HG03521 (cell line): ENCODE data around the gene GRXCR1.

Source experiments
- ATAC-seq: cut with Tn5 transposase; IDR thresholded peaks from one replicate; pipeline ENCODE4 v1.9.1; 2021; ENCODE audit warnings: mild to moderate bottlenecking, moderate library complexity; ENCODE audit not compliant: unreplicated experiment

GRXCR1 gene

DNA sequence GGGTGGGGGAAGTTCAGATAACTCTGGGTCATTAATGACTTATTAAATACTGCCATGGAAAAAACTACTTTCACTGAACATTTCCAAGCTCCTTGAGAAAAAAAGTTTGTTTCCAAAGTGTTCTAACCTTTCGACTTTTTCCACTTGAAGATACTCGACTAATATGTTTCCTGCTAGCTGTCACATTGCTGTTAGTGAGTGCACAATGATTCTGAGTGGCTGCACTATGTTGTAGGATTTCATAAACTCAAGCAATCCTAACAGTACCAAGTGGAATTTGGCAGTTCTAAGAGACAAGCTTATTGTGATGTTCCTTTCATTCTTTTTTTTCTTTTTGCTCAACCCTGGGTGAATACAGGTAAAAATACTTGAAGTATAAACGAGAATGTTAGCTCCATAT, 33.4 kb downstream of the GRXCR1 start:
- no peak for ATAC-seq

DNA sequence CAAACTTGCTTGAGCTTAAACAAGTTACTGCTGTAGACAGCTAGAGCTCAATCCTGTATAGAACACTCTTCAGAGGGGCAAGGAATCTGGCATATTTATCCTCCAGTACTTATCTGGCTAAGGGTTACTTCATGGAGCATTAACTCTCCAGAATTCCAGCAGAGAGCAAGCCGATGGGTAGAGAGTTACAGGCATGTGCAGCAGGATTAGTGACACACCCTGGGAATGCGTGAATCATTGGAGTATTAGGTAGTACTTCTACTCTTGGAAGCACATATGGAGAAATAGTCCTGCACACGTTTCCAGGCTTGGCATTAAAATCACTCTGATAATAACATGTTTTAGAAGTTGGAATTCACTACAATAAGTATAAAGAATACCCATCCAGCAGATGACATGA, 35.4 kb downstream of the GRXCR1 start:
- ATAC-seq = no peak

DNA sequence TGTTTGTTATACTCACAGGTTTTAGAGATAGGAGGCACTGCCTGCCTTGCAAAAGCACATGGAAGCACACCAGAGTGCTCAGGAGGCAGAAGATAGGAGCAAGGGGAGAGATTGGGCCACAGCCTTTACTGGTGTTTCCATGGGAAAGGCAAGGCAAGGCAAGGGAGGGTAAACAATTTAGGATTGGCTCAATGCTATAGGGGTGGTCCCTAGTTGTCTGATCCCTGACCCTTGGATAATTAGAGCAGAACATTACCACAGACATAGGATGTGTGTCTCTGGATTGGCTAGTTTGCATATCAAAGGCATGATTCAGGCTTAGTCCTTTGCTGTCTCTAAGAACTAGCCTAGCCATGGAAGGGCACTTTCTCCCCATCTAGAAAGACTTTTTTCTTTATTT, 36.1 kb downstream of the GRXCR1 start:
- ATAC-seq = no peak

DNA sequence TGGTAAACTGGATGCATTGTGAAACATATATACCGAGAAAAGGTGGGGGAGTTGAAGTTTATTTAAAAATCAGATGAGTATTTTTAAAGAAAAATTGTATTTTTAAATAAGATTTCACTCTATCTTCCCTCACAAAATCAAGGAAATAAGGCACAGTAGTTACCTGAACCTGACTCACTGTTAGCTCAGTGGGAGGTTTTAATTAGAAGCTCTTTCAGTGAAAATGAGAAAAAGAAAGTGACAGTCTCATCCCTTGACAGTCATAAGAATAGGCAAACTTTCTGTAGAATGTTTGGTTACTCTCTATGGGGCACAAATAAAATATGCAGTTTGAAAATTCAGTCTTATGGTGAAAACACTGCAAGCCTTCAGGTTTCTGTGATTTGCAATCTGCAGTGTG, 49.7 kb downstream of the GRXCR1 start:
- ATAC-seq = no peak

DNA sequence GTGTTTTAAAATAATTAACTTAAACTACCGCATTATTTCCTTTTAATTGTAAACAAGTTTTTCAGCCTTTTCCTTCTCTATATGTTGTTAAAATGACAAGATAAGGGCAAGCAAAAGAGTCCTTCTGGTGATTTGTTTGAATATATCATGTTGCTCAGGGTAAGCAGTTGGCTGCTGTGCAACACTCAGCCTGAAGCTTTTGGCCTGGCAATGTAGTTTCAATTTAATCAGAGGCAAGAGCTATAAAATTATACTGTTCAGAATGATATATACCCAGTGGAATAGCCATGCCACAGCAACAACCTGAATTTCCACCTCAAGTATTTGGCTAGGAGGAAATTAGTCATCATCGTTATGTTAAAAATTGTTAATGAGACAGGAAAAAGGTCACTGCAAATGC, 53.4 kb downstream of the GRXCR1 start:
- no peak for ATAC-seq

GRCh38 chr4:42953321-42953720, 60.8 kb downstream of the GRXCR1 start:
- no peak for ATAC-seq

- ATAC-seq = no peak
These were observed 62.6 kb downstream of the GRXCR1 start for GRCh38 chr4:42954963-42955669.

DNA sequence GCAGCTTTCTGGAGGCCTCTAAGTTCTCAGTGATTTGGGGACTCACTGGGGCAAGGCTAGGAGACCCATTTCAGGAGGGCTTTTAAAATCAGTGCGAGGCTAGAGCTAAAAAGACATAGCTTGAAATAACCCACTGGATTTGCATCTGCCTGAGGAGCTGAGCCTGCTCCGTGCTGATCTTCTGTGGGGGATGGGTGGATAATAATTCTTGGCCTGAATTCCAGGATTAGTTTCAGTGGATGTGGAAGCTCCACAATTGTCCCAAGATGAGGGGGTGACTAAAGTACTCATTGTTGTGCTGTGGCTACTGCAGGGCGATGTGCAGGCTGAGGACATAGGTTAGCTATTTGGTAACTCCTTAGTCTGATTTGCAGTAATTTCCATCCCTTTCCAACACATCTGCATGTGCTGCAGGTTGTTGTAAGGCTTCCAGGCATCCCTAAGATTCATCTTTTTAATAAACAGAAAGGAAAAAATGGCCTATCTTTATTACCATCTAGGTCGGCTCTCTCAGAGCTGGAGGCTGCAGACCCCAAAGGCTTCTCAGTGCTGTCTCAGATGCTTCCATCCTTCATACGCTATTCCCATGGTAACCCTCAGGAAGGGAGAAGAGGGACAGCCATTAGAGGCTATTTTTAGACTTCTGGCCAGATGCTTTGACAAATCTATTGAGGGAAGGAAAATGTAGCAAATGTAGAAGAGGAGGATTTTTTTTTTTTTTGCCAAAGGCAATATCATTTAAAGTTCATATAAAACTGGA, 63.4 kb downstream of the GRXCR1 start:
- no peak for ATAC-seq

GRCh38 chr4:42965326-42965725, 72.8 kb downstream of the GRXCR1 start:
- ATAC-seq = no peak

DNA sequence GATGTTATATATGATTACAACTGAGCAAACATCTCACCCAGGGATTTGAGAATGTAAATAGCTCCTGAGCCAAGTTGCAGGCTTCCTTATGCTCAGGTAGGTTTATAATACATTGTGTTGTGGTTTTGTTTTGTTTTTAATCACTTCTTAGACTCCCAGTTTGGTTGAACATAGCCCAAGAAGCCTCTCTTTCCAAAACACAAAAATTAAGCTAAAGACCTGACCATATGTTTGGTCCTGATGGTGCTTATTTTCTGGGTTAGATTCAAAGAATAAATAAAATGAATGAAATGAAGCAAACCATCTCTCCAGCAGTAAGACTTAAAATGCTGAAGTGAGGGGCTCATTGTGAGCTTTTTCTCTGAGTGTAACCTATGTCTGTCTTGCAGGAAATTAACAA, 93.5 kb downstream of the GRXCR1 start:
- ATAC-seq = no peak

- ATAC-seq = peak; percentile 87
These were observed 102.9 kb downstream of the GRXCR1 start for GRCh38 chr4:42995343-42995944.

DNA sequence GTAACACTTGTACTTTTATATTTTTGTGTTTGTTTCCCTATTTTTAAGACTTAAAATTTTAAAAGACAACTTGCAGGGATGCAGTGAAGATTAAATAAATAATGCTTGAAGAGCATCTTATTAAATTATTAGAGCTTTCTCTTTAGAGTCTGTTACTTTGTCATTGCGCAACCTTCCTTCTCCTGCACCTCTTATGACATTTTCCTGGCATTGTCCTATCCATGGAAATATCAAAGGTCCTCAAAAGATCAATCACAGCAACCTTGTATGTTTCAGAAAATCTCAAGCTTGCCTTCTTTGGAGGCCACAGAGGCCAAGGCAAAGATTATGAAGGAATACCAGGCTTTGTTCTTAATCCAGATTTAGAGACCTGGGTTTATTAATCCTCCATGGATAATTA, 116.3 kb downstream of the GRXCR1 start:
- ATAC-seq = no peak

DNA sequence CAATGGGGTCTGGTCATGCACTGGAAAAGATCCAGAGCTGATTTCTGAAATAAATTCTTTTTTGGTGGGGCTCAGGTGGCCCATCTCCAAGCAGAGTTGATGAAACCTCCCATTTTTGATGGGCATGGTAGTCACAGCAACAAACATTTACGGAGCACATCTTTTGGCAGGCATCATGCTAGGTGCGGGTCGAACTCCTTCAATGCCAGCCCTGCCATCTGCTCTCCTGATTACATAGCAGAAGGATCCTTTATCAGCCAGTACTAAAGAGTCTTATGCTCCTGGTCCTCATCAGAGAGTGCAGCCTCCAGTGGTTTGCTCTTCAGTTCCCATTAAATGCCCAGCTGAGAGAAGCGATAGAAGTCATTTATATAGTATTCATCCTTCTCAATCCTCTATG, 121.7 kb downstream of the GRXCR1 start:
- ATAC-seq = no peak

DNA sequence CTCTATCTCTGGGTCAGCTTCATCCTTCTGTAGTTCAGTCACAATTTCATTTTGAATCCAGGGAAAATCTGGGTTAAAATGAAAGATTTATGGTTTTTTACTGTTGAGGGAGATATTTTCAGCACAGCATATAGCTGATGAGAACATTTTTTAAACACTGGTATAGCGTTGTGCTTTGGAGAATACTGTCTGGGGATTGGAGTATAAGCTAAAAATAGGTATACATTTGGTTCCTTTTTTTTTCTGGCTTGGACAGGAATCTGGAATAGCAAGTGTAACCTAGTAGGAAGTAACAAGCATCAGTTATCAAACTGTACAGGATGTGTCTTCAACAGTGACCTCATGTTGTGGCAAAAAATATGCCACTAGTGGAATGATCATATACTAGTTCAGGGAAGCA, 149.1 kb downstream of the GRXCR1 start:
- no peak for ATAC-seq

- ATAC-seq = no peak
These were observed 154.5 kb downstream of the GRXCR1 start for GRCh38 chr4:43047058-43047457.

DNA sequence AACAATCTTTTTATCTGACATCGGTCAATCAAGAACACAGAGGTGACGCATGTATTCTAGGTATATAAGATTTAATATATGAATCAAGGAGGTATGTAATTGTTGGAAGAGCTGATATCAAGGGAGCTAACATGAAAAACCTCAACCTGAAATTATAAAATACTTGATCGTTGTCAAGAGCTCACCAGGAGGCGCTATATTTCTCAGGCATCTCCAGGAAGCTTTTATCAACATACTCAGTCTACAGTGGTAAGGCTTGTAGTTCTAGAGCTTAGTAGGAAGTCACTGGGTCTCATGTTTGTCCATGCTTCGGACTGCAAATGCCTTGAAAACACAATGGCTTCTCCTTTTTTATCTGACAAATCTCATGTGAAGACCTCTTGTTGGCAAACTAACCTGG, 156.1 kb downstream of the GRXCR1 start:
- no peak for ATAC-seq

- no peak for ATAC-seq
These were observed 156.8 kb downstream of the GRXCR1 start for GRCh38 chr4:43049326-43049725.

DNA sequence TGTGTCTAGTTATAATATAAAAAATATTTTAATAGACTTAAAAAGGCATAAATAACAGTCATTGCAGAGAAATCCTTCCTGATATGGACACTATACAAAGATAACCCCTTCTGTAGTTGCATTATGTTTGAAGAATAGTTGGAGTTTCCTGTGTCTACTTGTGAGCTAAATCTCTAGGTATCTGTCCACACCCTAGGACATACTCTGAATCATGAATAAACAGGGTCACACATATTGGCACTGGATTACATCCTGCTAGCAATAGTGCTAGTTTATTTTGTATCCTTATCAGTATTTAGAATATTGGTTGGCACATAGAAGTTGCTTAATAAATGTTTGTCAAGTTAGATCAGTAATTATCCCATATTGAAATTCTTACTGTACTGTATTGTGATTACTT, 173.9 kb downstream of the GRXCR1 start:
- ATAC-seq = no peak

- ATAC-seq = no peak
These were observed 178.6 kb downstream of the GRXCR1 start for GRCh38 chr4:43071069-43071468.
